ENCODE results near the gene CYB5A.

- TF ChIP-seq POLR2A (IDR thresholded peaks at IDR 0.05; ENCODE audit: low read length) (no peak), GATA1 (IDR thresholded peaks at IDR 0.05; ENCODE audit: low read depth, low read length) (no peak)
These were observed 72.7 kb downstream of the CYB5A start for GRCh38 chr18:74219056-74219455.

All from erythroblast (primary cell).